HG03521 (cell line): ENCODE data around the gene HMX2.

Experiments used
- ATAC-seq: cut with Tn5 transposase; IDR thresholded peaks from one replicate; pipeline ENCODE4 v1.9.1; 2021; ENCODE audit warnings: mild to moderate bottlenecking, moderate library complexity; ENCODE audit not compliant: unreplicated experiment

HMX2 gene

GRCh38 chr10:123136806-123137642 is 10.9 kb upstream of the HMX2 start:
- no peak for ATAC-seq

GRCh38 chr10:123139165-123139520 is 8.8 kb upstream of the HMX2 start:
- ATAC-seq: no peak

GRCh38 chr10:123139521-123140163 is 8.3 kb upstream of the HMX2 start:
- no peak for ATAC-seq

DNA sequence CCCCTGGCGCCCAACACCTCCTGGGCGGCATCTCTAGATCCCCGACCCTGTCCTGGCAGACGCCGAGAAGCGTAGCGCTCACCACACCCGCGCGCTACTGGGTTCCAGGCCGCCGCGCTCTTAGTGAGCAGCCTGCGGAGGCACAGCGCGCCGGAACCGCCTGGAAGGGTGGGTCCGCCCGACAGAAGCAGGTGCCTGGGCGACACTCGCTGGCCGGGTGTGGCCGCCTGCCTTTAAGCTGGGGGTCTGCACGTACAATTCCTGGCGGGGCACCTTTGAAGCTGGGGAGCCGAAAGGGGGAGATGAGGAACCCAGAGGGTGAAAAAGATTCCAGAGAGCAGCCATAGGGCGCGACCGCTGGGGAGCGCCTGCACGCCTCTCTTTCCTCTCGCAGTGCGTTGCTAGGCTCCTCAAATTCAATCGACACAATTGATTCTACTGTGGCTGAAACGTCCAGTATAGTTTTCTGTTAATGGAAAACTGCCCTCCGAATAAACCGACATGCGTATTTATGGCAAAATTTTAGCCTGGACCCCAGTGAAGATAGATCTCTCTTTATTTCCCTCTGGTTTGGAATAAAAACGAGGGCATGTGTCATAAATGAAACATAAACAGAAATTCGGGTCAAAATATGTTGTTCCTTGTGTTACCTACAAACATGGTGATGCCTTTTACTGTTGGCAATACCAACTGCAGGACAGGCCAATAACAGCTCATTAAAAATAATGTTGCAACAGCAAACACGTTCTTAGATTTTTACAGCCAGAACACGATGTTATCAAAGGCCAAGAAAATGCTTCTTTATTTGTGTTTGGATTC is 7.6 kb upstream of the HMX2 start:
- no peak for ATAC-seq

DNA sequence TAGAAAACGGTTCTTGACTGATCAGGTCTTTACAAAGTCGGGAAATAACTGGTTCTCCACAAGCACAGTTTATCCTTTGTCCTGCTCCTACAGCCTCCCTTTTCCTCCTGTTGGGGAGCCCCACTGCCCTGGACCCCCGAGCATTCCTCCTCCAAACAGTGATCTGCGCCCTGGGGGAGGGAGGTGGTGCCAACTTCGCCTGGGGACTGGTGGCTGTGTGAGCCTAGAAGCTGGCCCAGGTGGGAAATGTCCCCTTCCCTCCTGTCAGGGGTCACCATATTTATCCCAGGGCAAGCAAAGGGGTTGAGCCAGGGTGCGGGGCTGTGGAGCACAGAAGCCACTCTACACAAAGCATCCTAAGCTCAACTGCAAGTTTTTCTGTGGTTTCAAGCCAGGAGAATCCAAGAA is 6.9 kb upstream of the HMX2 start:
- no peak for ATAC-seq

GRCh38 chr10:123141791-123142700 is 5.9 kb upstream of the HMX2 start:
- ATAC-seq: no peak

DNA sequence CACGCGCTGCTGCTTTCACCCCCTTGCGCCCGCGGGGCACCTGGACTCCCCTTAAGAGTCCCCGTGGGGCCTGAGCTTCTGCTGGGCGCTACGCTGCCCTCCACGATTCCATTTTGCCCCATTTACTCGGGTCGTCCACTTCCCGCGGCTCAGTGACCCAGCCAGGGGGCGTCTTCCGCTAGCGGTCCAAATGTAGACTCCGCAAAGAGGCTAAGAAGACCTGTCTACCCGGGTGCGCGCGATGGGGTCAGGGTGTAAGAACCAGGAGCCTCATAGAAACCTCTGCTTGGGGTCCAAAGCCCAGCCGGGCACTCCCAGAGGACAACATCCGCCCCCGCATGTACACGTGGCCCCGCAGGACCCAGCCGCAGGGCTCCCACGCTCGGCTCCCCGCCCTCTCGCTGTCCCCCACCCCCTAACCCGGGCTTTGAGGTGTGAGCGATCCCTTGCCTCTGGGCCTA is 5.2 kb upstream of the HMX2 start:
- no peak for ATAC-seq

- no peak for ATAC-seq
These were observed 4.6 kb upstream of the HMX2 start for GRCh38 chr10:123143162-123143824.

GRCh38 chr10:123143825-123144168 is 4.1 kb upstream of the HMX2 start:
- ATAC-seq: no peak

GRCh38 chr10:123144697-123145541 is 3.0 kb upstream of the HMX2 start:
- ATAC-seq: no peak

- no peak for ATAC-seq
These were observed 2.4 kb upstream of the HMX2 start for GRCh38 chr10:123145542-123146012.

- no peak for ATAC-seq
These were observed 1.7 kb upstream of the HMX2 start for GRCh38 chr10:123146013-123146893.

DNA sequence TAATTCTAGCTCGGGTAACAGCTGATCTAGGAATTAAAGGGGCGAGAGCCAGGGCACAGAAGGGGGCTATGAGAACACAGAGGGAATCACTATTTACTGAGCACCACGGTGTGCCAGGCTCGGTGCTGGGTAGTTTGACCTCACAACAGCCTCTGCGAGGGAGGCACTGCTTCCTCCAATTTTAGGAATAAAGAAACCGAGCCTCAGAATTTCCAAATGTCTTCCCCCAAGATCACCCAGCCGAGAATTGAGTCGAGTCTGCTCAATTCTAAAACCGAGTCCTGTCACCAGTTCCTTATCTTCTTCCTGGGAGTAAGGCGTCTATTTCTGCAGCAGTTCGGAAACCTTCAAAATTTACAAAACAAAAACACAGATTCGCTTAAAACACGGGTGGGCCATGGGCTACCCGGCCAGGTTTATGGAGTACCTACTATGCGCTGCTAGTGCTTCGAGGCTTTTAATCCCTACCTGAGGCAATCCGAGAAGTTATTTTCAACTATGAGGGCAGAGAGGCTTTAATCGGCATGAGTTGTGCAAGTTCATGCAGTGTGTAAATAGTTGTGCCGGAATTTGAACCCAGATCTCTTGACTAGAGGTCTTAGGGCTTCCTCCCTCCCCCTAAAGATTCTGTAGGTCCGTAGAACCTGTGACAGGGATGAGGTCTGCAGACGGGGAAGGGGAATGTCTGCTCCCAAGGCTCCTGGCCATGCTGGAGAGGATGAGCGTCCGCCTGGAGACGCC is 872 bp upstream of the HMX2 start:
- no peak for ATAC-seq

GRCh38 chr10:123148414-123149161 is 652 bp downstream of the HMX2 start:
- ATAC-seq: no peak

DNA sequence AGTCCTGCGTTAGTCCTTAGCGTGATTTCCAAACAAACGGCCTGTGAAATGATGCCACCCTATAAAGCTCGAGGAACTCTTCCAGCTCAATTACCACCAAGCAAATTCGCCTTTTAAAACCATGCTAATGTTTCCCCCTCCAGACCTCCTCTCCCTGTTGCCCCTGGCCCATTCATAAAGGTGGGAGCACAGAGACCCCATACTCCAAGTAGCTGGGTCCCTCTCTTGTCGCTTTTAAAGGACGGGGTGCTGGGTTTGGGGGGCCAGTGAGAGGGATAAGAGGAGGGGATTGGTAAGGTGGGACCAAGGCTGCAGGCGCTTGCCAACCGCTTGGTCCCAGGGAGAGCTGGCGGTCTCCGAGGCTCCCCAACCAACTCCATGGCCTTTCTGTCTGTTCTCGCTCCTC is 1.2 kb downstream of the HMX2 start:
- ATAC-seq: no peak

GRCh38 chr10:123149568-123150270 is 1.8 kb downstream of the HMX2 start:
- no peak for ATAC-seq
